Suprapubic skin (tissue), 3 donors: ENCODE measurements around the gene GPRIN1.

Experiments
- CTCF ChIP-seq, 2 donors: fragments of 200-600 bp in 1 of 2; fragments of 450-650 bp in 1 of 2; sonication (generic) in 1 of 2; IDR thresholded peaks; one replicate each; pipeline ENCODE4 v1.5.1; 2016 to 2019; ENCODE audit warnings: antibody characterized with exemption in 2 of 2, mild to moderate bottlenecking in 1 of 2, moderate library complexity in 1 of 2
- POLR2A ChIP-seq, 2 donors: fragments of 450-650 bp; IDR thresholded peaks; one replicate each; pipeline ENCODE4 v1.6.1; 2017; ENCODE audit warnings: antibody characterized with exemption in 2 of 2, mild to moderate bottlenecking in 2 of 2, moderate library complexity in 2 of 2

- TF ChIP-seq CTCF (IDR thresholded peaks at IDR 0.05) (no peak), POLR2A (IDR thresholded peaks at IDR 0.05) (no peak)
Observed at GRCh38 chr5:176581361-176581760, 28.6 kb downstream of the GPRIN1 start.
